DOHH2 (cell line): ENCODE measurements around the gene EVA1C.

Experiments used
- H3F3A ChIP-seq: fragments of 200-600 bp; sonication (generic), shearing (Covaris generic); 2 replicates; pipeline ENCODE4 v1.6.0; 2016; ENCODE audit warnings: antibody characterized with exemption, mild to moderate bottlenecking; ENCODE audit not compliant: control insufficient read depth, insufficient read depth
- H3K27ac ChIP-seq: fragments of 200-600 bp; sonication (generic); 2 replicates; pipeline ENCODE4 v1.5.1; 2014; ENCODE audit warnings: low read depth, mild to moderate bottlenecking, low read length, moderate library complexity
- H3K27me3 ChIP-seq: fragments of 200-600 bp; sonication (generic); 2 replicates; pipeline ENCODE4 v1.6.1; 2014; ENCODE audit warnings: mild to moderate bottlenecking, low read length, mixed read lengths; ENCODE audit not compliant: control insufficient read depth
- H3K36me3 ChIP-seq: fragments of 200-600 bp; sonication (generic); 2 replicates; pipeline ENCODE4 v1.6.1; 2014; ENCODE audit warnings: mild to moderate bottlenecking, low read length, moderate library complexity, mixed read lengths; ENCODE audit not compliant: control insufficient read depth
- H3K4me1 ChIP-seq: fragments of 200-600 bp; sonication (generic); 2 replicates; pipeline ENCODE4 v1.6.1; 2014; ENCODE audit warnings: mild to moderate bottlenecking, low read length, mixed read lengths; ENCODE audit not compliant: control insufficient read depth
- H3K4me2 ChIP-seq: fragments of 200-600 bp; sonication (generic); 2 replicates; pipeline ENCODE4 v1.6.0; 2014; ENCODE audit warnings: mild to moderate bottlenecking, low read length, moderate library complexity
- H3K4me3 ChIP-seq: fragments of 200-600 bp; sonication (generic); 2 replicates; pipeline ENCODE4 v1.5.1; 2014; ENCODE audit warnings: mild to moderate bottlenecking, low read length, mixed read lengths
- H3K79me2 ChIP-seq: fragments of 200-600 bp; sonication (generic); 2 replicates; pipeline ENCODE4 v1.6.1; 2014; ENCODE audit warnings: mild to moderate bottlenecking, low read length, mixed read lengths; ENCODE audit not compliant: control insufficient read depth
- H3K9me2 ChIP-seq: fragments of 200-600 bp; sonication (generic); replicated peaks from 2 replicates; pipeline ENCODE4 v1.6.1; 2014; ENCODE audit warnings: mild to moderate bottlenecking, low read length, mixed read lengths; ENCODE audit not compliant: control insufficient read depth
- H3K9me3 ChIP-seq: fragments of 200-600 bp; sonication (generic); 2 replicates; pipeline ENCODE4 v1.6.1; 2014; ENCODE audit warnings: antibody characterized with exemption, low read length, mixed read lengths; ENCODE audit not compliant: control insufficient read depth, insufficient read depth
- H4K20me1 ChIP-seq: fragments of 200-600 bp; sonication (generic); 2 replicates; pipeline ENCODE4 v1.6.0; 2014; ENCODE audit warnings: low read depth, mild to moderate bottlenecking, antibody characterized with exemption, low read length, moderate library complexity; ENCODE audit not compliant: control insufficient read depth, insufficient read depth
- EZH2phosphoT487 ChIP-seq: fragments of 200-600 bp; sonication (generic); IDR thresholded peaks from 2 replicates; pipeline ENCODE4 v1.6.1; 2017; ENCODE audit warnings: borderline replicate concordance, mild to moderate bottlenecking, antibody characterized with exemption, low read length, moderate library complexity, mixed read lengths
- TF ChIP-seq, protein P1 (sequence below): fragments of 200-600 bp; sonication (generic); IDR thresholded peaks from one replicate; pipeline ENCODE4 v1.5.1; 2014; ENCODE audit warnings: antibody characterized with exemption, mild to moderate bottlenecking, low read depth, low read length; ENCODE audit not compliant: poor library complexity, severe bottlenecking

The EVA1C gene

GRCh38 chr21:32519945-32520874 is 107.7 kb downstream of the EVA1C start:
- Histone ChIP-seq H3K4me2 (no peak overlapping the region), H3K4me3 (no peak overlapping the region)
- TF ChIP-seq, protein P1, sequence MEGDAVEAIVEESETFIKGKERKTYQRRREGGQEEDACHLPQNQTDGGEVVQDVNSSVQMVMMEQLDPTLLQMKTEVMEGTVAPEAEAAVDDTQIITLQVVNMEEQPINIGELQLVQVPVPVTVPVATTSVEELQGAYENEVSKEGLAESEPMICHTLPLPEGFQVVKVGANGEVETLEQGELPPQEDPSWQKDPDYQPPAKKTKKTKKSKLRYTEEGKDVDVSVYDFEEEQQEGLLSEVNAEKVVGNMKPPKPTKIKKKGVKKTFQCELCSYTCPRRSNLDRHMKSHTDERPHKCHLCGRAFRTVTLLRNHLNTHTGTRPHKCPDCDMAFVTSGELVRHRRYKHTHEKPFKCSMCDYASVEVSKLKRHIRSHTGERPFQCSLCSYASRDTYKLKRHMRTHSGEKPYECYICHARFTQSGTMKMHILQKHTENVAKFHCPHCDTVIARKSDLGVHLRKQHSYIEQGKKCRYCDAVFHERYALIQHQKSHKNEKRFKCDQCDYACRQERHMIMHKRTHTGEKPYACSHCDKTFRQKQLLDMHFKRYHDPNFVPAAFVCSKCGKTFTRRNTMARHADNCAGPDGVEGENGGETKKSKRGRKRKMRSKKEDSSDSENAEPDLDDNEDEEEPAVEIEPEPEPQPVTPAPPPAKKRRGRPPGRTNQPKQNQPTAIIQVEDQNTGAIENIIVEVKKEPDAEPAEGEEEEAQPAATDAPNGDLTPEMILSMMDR = no peak
- no peak for TF ChIP-seq EZH2phosphoT487

DNA sequence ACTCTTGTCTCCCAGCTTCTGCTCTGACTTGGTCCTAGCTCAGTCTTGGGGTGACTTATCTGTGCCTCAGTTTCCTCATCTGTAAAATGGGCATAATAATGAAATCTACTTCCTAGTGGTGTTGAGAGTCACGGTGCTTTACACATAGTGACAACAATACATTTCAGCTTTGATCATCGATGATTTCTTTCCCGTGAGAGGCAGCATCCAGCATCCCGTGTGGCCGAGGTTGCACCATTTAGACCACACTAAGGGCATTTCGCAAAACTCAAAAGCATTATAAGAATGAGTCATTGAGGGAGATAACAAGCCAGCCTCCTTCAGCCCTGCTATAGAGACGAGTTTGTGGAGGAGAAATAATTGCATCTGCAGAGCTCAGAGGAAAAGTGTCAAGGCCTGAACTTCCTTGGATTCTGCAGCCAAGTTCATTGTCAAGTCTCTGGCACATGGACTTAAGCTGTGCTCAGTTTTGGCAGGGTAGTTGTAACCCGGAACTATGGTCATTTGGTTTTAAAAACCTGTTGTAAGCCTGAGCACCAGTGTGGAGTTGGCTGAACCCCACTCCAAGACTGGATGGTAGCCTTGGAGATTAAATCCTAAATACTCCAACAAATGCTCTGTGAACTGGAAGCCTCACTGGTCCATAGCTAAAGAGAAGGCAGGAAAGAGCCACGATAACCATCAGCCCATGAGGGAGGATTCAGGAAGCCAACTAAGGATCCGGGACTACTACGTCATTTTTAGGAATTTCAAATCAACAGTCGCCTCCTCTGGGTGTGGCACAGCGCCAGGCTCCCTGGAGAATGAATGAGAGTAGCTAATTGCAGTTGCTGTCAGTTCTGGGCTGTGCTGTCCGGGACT is 108.6 kb downstream of the EVA1C start:
- no peak overlapping the region for H3K4me3 ChIP-seq
- no peak overlapping the region for H3K27ac ChIP-seq

More at GRCh38 chr21:32519945-32520874, 107.7 kb downstream of the EVA1C start:
- no peaks in the 10 kb centered on the region for H3K9me3 ChIP-seq
- H3K79me2 ChIP-seq = no peaks in the 10 kb centered on the region
- no peaks in the 10 kb centered on the region for H3K36me3 ChIP-seq
- H3K27ac ChIP-seq = no peak overlapping the region
- no peaks in the 10 kb centered on the region for H3K4me1 ChIP-seq
- H3K9me2 ChIP-seq = no peaks in the 10 kb centered on the region
- H3K27me3 ChIP-seq = peaks cover 3% of the 10 kb centered on the region; the same call in 1 of the 2 replicates
- no peaks in the 10 kb centered on the region for H3F3A ChIP-seq
- no peaks in the 10 kb centered on the region for H4K20me1 ChIP-seq

DNA sequence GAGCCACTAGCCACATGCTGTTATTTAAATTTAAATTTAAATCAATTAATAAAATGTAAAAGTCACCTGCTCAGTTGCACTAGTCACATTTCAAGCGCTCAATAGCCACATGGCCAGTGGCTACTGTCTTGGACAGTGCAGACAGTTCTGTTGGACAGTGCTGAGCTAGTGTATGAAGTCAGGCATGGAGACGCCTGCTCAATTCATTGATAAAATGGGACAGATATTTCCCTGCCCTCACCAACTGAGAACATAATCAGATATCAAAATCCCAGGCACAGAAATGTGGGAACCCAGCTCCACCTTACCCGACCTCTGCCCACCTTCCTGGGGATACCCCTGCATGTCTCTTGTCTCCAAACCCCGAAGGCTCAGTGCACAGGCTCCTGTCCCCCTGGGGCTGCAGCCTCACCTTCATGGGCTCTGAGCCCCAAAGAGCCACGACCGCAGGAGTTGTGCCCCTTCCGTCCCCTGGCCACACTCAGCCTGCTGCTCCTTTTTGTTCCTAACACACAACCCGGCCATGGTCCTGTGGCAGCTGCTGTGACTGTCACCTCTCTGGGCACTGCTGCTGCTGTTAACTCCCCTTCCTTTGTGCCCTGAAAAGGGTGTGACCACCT is 109.3 kb downstream of the EVA1C start:
- Histone ChIP-seq H3K79me2 (no peaks in the 10 kb centered on the region), H3K36me3 (no peaks in the 10 kb centered on the region), H3K4me2 (no peak overlapping the region), H4K20me1 (no peaks in the 10 kb centered on the region), H3K4me1 (no peaks in the 10 kb centered on the region), H3K4me3 (no peak overlapping the region), H3K27ac (no peak overlapping the region), H3K27me3 (peaks cover 3% of the 10 kb centered on the region; the same call in 1 of the 2 replicates), H3F3A (no peaks in the 10 kb centered on the region), H3K9me2 (no peaks in the 10 kb centered on the region), H3K9me3 (no peaks in the 10 kb centered on the region)
- TF ChIP-seq EZH2phosphoT487 = no peak
- TF ChIP-seq, protein P1 = no peak

More for the DNA sequence above, 108.6 kb downstream of the EVA1C start:
- H3F3A ChIP-seq = no peaks in the 10 kb centered on the region
- no peak overlapping the region for H3K4me2 ChIP-seq
- no peak for TF ChIP-seq EZH2phosphoT487
- TF ChIP-seq, protein P1 = no peak
- H3K9me2 ChIP-seq = no peaks in the 10 kb centered on the region
- no peaks in the 10 kb centered on the region for H3K4me1 ChIP-seq
- H4K20me1 ChIP-seq = no peaks in the 10 kb centered on the region
- H3K36me3 ChIP-seq = no peaks in the 10 kb centered on the region
- H3K27me3 ChIP-seq = peaks cover 3% of the 10 kb centered on the region; the same call in 1 of the 2 replicates
- H3K79me2 ChIP-seq = no peaks in the 10 kb centered on the region
- H3K9me3 ChIP-seq = no peaks in the 10 kb centered on the region
